HG03457 (cell line): ENCODE results near the gene SDF4.

ENCODE experiments used
- ATAC-seq: cut with Tn5 transposase; IDR thresholded peaks from one replicate; pipeline ENCODE4 v1.9.1; 2021; ENCODE audit warnings: moderate number of reproducible peaks; ENCODE audit not compliant: unreplicated experiment

Gene SDF4

DNA sequence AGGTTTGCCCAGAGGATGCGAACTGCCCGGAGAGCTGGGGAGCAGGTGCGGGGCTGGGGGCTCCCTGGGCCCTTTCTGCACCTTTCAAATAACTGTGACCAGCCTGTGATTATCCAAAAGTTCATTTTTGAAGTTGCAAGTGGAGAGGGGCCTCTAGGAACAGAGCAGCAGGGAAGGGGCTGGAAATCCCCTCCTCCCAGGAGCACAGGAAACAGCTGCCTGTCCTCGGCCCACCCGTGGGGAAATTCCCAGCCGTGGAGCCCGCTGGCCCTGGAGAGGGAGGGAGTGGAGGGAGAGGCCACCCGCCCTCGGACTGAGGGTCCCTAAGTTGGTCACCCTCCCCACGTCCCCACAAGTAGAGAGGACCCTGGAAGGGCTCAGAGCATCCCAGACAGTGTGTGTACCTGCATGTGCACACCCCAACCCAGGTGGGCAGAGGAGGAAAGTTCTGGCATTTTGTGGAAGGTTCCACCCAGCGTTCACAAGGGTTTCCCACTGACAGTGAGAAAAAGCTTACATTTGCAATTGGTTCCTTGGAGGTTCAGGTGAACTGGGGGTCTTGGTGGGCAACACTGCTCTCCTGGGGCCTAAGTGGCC lies 16.6 kb downstream of the SDF4 start:
- ATAC-seq: no peak

DNA sequence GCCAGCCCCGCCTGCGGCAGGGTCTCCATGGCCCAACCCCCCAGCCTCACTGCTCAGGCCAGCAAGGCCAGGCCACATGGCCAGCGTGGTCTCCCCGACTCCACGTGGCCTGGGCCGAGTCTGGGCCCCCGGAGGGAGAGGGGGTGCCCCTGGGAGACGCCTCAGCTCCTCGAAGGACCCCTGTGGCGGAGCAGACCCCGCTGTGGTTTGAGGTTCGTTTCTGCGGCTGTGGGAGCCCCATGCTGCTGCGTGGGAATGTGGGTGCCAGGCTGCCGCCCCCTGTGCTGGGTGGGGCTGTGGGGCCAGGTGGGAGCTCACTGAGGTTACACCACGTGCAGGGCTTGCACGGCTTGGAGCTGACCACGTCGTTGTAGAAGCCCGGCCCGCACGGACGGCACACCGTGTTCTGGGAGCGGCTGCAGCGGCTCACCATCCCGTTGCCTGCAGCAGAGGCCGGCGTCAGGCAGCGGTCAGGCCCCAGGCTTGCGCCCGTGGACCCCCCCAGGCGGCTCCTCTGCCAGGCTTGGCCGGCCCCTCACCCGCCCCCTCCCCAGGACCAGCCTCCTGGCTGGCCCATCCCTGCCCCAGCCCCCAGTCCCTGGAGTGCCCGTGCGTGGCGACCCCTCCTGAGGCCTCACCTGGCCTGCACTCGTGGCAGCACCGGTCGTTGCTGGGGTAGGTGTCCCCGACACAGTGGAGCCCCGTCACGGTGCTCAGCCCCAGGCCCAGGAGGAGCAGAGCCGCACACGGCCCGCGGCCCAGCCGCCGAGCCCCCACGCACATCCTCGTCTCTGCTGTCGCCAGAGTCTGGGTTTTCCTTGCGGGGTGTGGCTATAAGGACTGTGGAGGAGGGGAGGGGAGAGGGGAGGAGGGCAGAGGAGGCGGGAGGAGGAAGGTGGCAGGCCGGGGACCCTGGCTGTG lies 18.2 kb downstream of the SDF4 start, which contains the start of gene TNFRSF4:
TNFRSF4 (minus strand) TSS at position 809 of the 921 bp plus-strand sequence; CDS start at position 783, 26 bp downstream.
- no peak for ATAC-seq

DNA sequence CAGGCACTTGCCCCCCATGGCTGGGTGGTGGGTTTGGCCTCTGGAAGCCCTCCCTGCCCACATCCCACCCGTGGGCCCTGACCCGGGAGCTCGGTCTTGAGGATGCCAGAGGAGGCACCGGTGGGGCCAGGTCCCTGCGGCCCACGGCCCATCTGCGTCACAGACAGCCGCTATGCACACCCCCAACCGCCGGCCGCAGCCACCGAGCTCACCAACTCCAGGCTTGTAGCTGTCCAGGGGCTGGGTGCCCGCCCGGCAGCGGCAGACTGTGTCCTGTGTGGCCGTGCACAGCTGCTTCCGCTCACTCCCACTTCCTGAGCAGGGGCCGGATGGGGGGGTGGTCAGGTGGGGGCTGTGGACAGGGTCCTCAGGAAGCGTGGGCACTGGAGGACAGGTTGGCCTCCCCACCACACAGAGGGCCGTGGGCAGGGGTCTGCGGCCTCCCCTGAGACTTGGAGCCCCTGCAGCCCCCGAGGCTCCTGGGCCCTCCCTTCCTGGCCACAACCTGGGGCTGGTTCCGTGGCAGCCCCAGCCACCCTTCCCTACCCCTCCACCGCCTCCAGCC lies 18.9 kb downstream of the SDF4 start:
- no peak for ATAC-seq

DNA sequence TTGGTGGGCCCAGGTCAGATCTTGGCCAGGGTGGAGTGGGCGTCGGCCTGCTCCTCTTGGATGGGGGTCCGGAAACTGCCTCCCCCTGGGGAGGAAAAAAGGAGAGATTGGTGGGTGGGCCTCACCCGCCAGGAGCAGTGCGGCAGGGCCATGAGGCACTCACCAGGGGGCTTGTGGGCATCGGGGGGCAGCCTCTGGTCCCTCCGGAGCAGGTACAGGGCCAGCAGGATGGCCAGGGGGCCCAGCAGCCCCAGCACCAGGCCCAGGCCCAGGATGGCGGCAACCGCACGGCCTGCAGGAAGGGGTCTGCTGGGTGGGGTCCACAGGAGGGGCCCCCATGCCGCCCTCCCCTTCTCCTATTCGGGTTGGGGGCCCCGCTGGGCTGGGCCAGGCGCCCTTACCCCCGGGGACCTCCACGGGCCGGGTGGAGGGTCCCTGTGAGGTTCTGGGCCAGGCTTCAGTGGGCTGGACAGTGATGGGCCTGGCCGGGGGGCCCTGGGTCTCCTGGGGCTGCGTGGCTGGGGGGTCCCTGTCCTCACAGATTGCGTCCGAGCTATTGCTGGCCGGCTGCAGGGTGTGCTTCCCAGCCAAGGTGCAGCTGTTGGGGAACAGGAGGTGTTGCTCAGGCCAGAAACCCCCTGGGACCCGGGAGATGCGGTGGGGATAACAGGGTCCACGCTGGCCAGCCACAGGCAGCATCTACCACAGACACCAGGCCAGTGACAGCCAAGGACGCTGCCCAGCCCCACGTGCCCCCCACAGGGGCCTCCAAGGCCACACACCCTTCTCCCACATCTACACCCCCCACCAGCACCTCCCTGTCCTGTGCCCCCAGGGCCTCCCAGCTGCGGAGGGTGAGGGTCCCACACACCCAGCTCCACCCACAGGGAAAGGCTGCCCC lies 20.0 kb downstream of the SDF4 start:
- no peak for ATAC-seq

DNA sequence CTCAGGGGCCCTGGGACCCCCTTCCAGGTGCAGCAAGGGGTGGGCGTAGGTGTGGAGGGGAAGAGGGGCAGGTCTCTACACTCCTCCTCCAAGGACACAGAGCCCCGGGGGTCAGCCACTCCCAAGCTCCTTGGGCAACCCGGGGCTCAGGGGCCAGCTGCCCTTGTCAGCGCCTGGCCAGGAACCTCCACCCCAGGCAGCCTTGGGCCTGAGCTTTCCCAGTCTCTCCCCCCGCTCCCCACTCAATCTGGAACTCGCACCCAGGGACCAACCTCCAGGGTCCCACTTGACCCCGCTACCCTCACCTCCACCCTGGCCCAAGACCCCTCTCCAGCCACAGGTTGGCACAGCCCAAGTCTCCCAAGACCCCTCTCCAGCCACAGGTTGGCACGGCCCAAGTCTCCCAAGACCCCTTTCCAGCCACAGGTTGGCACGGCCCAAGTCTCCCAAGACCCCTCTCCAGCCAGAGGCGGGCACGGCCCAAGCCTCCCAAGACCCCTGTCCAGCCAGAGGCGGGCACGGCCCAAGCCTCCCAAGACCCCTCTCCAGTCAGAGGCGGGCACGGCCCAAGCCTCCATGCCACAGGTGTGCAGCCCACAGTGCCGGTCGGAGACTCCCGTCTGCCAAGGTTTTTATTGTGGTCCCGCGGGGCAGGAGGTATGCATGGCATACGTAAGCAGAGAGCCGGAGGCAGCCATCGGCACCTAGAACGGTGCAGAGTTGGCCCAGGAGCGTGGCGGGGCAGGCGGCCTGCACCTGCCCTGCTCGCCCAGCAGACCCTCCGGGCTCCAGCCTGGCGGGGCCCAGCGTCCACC lies 20.9 kb downstream of the SDF4 start:
- ATAC-seq: no peak

DNA sequence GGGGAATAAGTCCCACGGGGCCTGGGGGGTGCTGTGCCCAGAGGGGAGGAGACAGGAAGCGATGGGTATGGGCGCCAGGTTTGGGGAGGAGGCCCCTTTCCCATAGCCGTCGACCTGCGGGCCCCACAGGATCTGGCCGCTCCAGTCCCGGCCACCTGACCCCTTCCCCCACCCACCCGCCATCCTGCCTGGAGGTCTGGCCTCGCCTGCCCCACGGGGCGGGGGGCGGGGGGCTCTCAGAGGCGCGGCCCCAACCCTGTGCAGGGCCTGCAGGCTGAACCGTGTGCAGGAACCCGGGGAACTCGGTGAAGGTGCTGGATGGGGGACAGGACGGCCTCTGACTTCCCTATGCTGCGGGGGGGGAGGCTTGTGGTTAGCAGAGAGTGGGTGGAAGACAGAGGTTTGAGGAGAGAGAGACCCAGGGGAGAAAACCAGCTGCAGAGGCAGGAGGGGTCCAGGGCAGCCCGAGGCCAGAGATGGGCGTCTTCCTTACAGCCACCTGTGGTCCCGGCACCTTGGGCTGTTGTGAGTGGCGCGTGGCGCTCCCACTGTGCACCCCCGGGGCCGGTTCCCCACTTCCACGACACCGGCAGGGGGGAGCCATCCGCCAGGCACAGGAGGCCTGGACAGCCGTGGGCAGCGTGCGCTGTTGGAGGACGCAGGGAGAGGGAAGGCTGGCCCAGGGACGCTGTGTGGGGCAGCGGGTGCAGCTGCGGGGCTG lies 22.9 kb downstream of the SDF4 start:
- ATAC-seq: no peak

DNA sequence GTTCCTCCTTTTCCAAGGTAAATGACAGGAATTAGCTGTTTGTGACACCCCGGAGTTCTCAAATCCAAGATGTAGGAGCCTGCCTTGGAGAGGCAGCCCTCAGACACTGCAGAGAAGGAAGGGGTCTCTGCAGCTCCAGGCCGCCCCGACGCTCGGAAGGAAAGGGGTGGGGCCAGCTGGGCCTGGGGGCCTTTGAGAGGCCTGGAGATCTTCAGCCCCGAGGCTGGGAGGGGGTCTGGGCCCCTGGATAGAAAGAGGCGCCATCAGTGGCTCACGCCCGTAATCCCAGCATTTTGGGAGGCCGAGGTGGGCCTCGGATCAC lies 24.3 kb downstream of the SDF4 start:
- ATAC-seq: no peak

DNA sequence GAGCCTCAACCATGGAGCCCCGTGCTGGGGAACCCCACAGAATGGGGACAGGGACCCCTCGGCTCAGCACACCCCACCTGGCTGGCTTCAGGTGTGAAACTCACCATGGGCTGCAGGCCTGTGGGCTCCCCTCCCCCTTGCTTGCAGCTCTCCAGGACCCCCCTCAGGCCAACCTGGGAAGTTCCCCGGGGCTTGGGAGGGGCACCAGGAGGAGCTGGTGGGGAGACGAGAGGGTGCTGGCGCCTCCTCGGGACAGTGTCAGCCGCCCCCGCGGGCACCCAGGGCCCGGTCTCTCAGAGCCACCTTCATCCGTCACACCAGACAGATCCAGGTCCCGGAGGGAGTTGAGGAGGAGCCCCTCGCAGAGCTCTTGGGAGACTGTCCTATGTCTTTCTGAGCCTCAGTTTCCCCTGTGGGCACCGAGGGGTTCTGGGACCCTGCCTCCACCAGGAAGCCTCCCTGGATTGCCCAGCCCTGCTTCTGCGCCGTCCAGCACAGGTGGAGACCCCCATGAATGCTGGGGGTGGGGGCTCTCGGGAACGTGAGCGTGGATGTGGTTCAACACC lies 24.8 kb downstream of the SDF4 start:
- no peak for ATAC-seq

DNA sequence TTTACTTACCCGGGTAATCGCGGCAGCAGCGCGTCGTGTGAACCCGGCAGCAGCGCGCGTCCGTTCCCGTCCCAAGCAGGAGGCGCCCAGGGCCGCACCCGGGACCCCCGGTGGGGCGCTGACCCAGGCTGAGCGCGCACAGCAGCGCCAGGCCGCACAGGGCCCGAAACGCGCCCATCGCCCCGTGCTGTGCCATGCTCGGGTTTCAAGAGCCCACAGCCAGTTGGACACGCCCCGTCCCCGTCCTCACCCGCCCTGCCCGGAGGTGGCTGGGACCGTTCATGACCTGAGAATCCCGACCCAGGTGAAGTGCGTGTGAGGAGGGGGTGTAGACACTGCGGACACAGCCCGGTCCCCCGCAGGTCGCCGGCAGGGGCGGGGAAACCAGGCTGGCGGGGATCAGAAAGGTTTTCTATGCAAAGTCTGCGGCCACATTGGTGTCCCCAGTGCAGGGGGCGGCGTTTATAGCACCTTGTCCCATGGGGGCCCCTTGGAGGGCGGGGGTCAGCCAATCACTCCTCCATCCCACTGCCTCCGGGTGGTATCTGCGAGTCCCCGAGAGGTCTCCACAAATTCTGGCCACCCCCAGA lies 25.3 kb downstream of the SDF4 start, which contains the start of gene TNFRSF18:
TNFRSF18 (minus strand) TSS at position 217 of the 590 bp plus-strand sequence; CDS start at position 196, 21 bp downstream.
- ATAC-seq: no peak

DNA sequence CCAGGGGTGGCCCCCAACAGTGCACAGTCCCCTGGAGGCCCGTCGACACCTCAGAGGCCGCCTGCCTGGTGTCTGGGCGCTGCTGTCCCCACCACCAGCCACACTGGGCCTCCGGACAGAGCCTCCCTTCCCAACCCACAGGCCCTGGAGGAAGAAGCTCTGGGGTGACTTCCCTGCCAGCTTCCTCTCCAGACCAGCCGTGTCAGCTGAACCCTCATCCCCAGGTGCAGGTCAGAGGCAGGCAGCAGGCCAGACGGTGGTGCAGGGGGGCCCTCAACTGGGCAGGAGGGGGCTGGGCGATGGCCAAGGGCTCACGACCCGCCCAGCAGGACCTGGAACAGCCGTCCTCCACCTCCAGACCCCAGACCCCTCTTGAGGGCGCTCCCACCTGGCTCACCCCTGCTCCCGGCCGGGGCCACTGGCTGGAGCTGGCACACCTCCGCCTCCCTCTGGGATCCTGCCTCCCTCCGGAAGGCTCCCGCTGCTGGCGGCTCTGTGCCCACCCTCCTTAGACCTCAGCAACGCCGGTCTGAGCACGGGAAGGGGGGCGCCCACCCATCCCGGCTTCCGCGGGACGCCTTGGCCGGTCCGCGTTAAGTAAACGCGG lies 25.9 kb downstream of the SDF4 start:
- ATAC-seq: no peak

DNA sequence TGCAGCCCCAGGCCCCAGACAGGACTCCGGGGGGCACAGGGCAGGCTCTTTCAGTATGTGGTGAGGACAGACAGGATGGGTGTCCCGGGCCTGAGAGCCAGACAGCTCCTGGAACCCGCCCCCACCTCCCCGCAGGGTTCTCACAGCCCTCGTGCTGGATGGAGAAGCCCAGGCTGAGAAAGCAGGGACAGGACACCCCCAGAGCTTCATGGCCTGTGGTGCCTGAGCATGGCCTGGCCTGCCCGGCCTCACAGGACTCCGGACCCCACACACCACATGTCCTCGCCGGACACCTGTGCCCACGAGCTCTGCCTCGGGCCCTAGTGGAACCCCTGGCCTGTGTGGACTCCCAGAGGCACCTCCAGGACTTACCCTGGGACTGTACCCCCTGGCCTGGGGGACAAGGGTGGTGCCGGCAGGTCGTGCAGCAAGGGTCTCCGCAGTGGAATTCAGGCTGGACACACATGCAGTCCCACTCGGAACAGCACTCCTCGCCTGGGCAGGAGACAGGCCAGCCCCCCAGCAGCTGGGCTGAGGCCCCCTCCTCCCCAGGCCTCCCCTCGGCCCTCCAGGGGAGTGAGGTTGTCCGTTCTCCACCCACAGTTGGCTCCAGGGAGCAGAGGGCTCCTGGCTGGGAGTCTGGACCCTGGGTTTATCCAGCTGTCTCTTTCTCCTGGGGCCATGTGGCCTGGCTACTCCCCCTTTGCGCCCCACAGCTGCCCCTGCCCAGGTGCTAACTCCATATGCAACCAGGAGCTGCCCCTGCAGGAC lies 26.6 kb downstream of the SDF4 start:
- ATAC-seq: no peak

DNA sequence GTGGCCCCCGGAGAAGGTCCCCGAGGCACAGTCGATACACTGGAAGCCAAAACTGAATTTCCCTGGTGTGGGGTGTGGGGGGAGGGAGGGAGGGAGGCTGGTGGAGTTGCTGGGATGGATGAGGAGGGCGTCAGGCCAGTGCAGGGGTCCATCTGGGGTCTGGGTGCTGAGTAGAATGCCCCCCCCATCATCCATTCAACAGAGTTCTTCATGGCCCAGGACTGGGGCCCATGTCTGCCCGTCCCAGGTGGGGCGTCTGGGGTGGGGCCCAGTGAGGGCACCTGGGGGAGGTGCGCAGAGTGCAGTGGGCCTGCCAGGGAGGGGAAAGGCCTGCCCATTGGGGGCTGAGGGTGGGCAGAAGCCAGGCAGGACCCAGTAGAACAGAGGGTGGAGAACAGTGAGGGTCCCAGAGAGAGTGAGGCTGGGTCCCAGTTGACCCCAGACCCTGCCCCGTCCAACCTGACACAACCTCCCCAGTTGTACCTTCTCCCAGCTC lies 27.3 kb downstream of the SDF4 start:
- ATAC-seq: no peak

DNA sequence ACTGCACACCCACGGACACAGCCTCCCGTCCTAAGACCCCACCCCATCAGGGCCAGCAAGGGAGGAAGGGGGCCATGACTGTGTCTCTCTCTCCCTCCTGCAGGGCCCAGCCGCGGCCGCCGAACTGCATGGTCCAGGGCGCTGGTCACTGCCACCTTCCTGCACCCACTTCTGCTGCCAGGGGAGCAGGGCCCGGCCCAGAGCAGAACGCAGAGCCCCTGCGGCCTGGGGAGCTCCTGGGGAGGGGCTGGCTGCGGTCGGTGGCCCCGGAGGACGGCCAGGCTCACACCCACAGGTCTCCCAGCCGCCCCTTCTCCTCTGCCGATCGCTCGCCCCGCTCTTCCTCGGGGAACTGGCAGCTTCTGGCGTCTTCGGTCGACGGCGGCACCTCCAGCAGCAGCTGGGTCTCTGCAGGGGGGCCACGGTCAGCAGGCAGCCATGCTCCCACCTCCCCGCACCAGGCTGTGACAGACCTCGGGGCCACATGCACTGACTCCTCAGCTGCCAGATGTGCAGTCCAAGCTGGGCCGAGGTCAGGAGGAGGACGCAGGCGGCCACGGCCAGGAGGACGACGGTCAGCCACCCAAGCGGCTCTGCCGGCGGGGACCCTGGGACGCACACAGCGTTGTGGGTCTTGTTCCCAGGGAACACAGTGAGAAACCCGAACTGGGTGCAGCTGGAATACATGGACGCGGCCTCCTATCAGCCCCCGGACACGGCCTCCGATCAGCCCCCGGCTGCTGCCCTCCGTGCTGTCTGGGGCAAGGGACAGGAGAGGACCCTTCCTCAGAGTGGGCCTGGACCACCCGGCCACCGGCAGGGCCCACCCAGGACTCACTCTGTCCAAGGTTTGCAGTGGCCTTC lies 28.0 kb downstream of the SDF4 start:
- ATAC-seq: no peak

DNA sequence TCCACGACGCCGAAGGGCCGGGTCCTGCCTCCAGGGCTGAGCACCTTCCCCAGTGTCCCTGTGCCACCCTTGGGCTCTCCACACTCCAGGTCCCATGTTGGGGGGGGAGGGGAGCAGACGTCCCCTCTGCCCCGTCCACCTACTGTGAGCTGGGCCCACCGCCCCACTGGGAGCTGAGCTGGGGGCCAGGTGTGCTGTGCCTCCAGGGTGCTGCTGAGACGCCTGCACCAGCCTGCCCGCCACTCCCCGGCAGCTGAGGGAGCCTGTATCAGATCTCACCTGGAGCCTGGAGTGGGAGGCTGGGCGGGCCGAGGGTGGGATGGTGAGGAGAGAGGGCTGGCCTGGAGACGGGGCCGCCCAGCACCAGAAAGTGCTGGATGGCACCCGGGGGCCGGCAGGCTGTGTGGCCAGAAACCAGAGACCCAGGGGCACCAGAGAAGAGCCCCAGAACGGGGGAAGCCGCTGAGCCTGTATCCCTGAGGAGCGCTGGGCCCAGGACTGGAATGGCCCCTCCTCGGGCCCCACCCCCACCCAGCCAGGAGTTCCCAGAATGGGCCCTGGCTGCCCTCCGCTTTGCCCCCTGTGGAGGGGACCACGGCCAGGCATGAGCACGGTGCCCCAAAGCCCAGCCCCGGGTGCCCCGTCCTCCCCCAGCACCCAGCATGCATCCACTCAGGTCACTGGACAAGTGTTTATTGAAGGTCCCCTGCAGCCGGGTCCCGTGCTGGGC lies 28.8 kb downstream of the SDF4 start:
- no peak for ATAC-seq

DNA sequence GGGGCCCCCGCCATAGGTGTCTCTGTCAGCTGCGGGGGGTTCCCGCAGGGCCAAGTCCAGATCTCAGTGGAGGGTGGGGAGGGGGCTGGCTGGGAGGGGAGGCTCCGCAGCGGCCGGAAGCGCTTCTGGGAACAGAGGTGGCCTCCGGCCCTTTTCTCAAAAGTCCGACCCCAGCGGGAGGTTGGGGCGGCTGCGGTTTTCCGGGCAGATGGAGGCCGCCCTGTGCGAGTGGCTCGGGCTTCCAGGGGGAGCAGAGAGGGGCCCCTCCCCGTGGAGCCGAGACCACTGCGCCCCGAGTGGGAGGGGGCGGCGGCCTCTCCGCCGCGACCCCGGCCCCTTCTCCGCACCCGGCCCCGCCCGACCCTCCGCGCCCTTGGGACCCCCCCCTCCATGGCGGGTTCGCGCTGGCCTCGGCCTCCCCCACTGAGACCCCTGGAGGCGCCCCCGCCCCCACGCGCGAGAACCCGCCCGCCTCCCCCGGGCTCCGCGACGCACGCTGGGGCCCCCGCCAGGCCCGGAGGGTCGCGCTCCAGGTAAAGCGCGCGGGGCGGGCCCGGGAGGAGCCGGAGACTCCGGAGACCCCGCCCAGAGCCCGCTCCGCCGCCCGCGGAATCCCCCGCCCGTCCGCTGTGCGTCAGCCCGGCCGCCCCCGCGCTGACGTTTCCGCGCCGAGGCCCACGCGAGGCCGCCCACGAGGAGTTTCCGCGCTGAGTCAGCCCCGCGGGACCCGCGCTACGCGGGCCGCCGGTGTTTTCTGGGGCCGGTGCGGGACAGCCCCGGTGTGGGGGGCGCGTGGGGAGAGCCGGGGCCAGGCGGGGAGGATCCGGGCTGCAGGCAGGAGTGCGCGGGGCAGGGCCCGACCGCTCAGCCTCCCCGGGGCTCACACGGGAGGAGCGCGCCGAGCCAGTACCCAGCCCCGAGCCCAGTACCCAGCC lies 30.7 kb downstream of the SDF4 start:
- no peak for ATAC-seq
